Measurements from ENCODE around the gene CAVIN1.
"Not testable (repeated sequence)": the region's sequence is repeated elsewhere in the genome, so short reads cannot be mapped to it uniquely, and the experiment has no call there.

The CAVIN1 gene

GRCh38 chr17:42388381-42389134 is 34.5 kb downstream of the CAVIN1 start, which contains the start of gene STAT3:
TSS of gene STAT3 (minus strand) at chr17:42388442. CDS start at chr17:42348516, 39,926 bp downstream.
- peak; percentile 99 for DNase-seq (ENCODE audit: low read depth, low spot score)
- H3K4me3 ChIP-seq (ENCODE audit: low read length), result peak within 1 kb of the TSS; percentile 85

- DNase-seq (ENCODE audit: low read depth, low spot score), result no peak
- peak overlapping the region; percentile 85 for H3K4me3 ChIP-seq (ENCODE audit: low read length)
Measured at GRCh38 chr17:42387661-42388380, 35.2 kb downstream of the CAVIN1 start.

GRCh38 chr17:42386777-42387657 is 36.0 kb downstream of the CAVIN1 start:
- no peak for DNase-seq (ENCODE audit: low read depth, low spot score)
- peak overlapping the region; percentile 85 for H3K4me3 ChIP-seq (ENCODE audit: low read length)

GRCh38 chr17:42381898-42382297 is 41.2 kb downstream of the CAVIN1 start:
- DNase-seq (ENCODE audit: low read depth, low spot score), result no peak
- no peak overlapping the region for H3K4me3 ChIP-seq (ENCODE audit: low read length)

- no peak overlapping the region for H3K4me3 ChIP-seq (ENCODE audit: low read length)
- no peak for DNase-seq (ENCODE audit: low read depth, low spot score)
Measured at GRCh38 chr17:42380935-42381334, 42.1 kb downstream of the CAVIN1 start.

- peak overlapping the region; percentile 25 for H3K4me3 ChIP-seq (ENCODE audit: low read length)
- no peak for DNase-seq (ENCODE audit: low read depth, low spot score)
Measured at GRCh38 chr17:42378959-42379594, 44.0 kb downstream of the CAVIN1 start.

- no peak for DNase-seq (ENCODE audit: low read depth, low spot score)
- no peak overlapping the region for H3K4me3 ChIP-seq (ENCODE audit: low read length)
Measured at GRCh38 chr17:42378359-42378958, 44.6 kb downstream of the CAVIN1 start.

GRCh38 chr17:42373896-42374295 is 49.2 kb downstream of the CAVIN1 start:
- H3K4me3 ChIP-seq (ENCODE audit: low read length), result no peak overlapping the region
- no peak for DNase-seq (ENCODE audit: low read depth, low spot score)

- no peak overlapping the region for H3K4me3 ChIP-seq (ENCODE audit: low read length)
- no peak for DNase-seq (ENCODE audit: low read depth, low spot score)
Measured at GRCh38 chr17:42372142-42372541, 50.9 kb downstream of the CAVIN1 start.

- DNase-seq (ENCODE audit: low read depth, low spot score); H3K4me3 ChIP-seq (ENCODE audit: low read length): not testable (repeated sequence)
Measured at GRCh38 chr17:42368797-42369561, 54.1 kb downstream of the CAVIN1 start.

GRCh38 chr17:42368310-42368709 is 54.7 kb downstream of the CAVIN1 start:
- not testable (repeated sequence) for DNase-seq (ENCODE audit: low read depth, low spot score); H3K4me3 ChIP-seq (ENCODE audit: low read length)

GRCh38 chr17:42366176-42367023 is 56.7 kb downstream of the CAVIN1 start:
- H3K4me3 ChIP-seq (ENCODE audit: low read length); DNase-seq (ENCODE audit: low read depth, low spot score): not testable (repeated sequence)

- H3K4me3 ChIP-seq (ENCODE audit: low read length), result no peak overlapping the region
- DNase-seq (ENCODE audit: low read depth, low spot score), result no peak
Measured at GRCh38 chr17:42365136-42365535, 57.9 kb downstream of the CAVIN1 start.

GRCh38 chr17:42363767-42364585 is 59.1 kb downstream of the CAVIN1 start:
- DNase-seq (ENCODE audit: low read depth, low spot score), result no peak
- no peak overlapping the region for H3K4me3 ChIP-seq (ENCODE audit: low read length)

GRCh38 chr17:42363231-42363630 is 59.8 kb downstream of the CAVIN1 start:
- DNase-seq (ENCODE audit: low read depth, low spot score), result no peak
- no peak overlapping the region for H3K4me3 ChIP-seq (ENCODE audit: low read length)

GRCh38 chr17:42362245-42362961 is 60.7 kb downstream of the CAVIN1 start:
- H3K4me3 ChIP-seq (ENCODE audit: low read length), result no peak overlapping the region
- peak; percentile 32 for DNase-seq (ENCODE audit: low read depth, low spot score)
